Measurements from ENCODE around the gene USO1.

The USO1 gene

DNA sequence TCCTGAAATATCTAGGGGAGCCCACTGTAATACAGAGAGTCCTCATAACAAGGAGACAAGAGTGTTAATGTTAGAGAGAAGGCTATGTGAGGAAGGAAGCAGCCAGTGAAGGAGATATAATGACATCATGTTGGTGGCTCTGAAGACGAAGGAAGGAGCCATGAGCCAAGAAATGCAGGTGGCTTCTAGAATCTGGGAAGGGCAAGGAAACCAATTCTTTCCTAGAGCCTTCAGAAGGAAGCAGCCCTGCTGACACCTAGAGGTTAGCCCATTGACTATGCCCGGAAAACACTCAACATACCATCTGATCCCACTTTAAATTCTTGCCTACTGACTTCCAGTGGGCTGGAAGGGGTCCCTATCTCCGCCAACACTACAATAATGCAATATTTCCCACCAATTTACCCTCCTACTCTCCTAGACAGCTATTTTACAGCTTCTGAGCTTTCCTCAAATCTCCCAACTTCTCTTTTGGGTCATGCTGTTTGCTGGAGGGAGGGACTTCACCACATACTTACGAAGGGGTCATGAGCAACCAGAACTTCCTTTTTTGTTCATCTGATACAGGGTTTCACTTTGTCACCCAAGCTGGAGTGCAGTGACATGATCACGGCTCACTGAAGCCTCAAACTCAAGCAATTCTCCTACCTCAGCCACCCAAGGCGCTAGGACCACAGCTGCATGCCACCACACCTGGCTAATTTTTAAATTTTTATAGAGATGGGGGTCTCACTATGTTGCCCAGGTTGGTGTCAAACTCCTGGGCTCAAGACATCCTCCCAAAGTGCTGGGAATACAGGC, 26.0 kb upstream of the USO1 start:
- DNase-seq (ENCODE audit: low read depth), result no peak
- H3K4me3 ChIP-seq (ENCODE audit: low read depth, low read length), result no peak overlapping the region
- TF ChIP-seq, protein P1, sequence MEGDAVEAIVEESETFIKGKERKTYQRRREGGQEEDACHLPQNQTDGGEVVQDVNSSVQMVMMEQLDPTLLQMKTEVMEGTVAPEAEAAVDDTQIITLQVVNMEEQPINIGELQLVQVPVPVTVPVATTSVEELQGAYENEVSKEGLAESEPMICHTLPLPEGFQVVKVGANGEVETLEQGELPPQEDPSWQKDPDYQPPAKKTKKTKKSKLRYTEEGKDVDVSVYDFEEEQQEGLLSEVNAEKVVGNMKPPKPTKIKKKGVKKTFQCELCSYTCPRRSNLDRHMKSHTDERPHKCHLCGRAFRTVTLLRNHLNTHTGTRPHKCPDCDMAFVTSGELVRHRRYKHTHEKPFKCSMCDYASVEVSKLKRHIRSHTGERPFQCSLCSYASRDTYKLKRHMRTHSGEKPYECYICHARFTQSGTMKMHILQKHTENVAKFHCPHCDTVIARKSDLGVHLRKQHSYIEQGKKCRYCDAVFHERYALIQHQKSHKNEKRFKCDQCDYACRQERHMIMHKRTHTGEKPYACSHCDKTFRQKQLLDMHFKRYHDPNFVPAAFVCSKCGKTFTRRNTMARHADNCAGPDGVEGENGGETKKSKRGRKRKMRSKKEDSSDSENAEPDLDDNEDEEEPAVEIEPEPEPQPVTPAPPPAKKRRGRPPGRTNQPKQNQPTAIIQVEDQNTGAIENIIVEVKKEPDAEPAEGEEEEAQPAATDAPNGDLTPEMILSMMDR (conservative IDR thresholded peaks at IDR 0.05; ENCODE audit: low read depth, low read length), result no peak

- TF ChIP-seq, protein P1 (conservative IDR thresholded peaks at IDR 0.05; ENCODE audit: low read depth, low read length), result no peak
- no peak overlapping the region for H3K4me3 ChIP-seq (ENCODE audit: low read depth, low read length)
- DNase-seq (ENCODE audit: low read depth), result no peak
Observed at GRCh38 chr4:75698963-75699228, 25.5 kb upstream of the USO1 start.

DNA sequence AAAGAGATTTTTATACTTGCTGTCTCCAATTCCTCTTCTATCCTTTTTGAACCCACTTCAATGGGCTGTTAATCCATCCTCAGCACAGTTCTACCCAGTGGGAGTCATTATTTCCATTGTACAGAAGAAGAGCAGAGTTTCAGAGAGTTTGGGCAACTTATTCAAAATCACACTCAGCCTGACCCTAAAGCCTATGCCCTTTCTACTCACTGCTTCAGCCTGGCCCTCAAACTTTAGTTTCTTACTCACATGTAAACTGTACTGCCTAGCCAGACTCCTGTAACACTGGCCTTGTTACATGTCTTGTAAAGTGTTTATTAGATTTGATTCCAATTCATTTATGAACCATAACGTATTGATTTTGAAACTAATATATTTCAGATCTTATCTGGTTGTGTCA, 25.1 kb upstream of the USO1 start:
- H3K4me3 ChIP-seq (ENCODE audit: low read depth, low read length), result no peak overlapping the region
- TF ChIP-seq, protein P1 (conservative IDR thresholded peaks at IDR 0.05; ENCODE audit: low read depth, low read length), result no peak
- no peak for DNase-seq (ENCODE audit: low read depth)

DNA sequence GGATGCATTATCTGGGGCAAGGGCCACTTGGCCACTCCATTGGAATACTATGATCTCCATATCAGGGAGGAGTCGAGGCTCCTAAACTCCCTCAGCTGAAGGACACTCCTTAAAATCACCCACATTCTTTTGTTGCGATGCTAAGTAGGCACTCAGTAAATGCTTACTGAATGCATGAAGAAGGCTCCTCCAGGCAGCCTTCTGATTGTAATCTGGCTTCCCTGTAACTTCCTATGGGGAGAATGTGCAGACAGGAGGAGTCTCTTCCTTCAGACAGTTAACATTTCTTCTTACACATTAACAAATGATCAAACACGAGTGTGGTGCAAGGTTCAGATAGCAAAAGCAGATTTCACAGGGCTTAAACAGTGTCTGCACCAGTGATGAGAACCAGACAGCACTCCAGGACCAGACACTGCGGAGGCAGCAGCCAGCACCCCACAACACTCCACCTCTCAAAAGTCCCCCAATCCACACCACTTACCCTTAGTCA, 21.4 kb upstream of the USO1 start:
- no peak for DNase-seq (ENCODE audit: low read depth)
- TF ChIP-seq, protein P1 (conservative IDR thresholded peaks at IDR 0.05; ENCODE audit: low read depth, low read length), result no peak
- H3K4me3 ChIP-seq (ENCODE audit: low read depth, low read length), result no peak overlapping the region

DNA sequence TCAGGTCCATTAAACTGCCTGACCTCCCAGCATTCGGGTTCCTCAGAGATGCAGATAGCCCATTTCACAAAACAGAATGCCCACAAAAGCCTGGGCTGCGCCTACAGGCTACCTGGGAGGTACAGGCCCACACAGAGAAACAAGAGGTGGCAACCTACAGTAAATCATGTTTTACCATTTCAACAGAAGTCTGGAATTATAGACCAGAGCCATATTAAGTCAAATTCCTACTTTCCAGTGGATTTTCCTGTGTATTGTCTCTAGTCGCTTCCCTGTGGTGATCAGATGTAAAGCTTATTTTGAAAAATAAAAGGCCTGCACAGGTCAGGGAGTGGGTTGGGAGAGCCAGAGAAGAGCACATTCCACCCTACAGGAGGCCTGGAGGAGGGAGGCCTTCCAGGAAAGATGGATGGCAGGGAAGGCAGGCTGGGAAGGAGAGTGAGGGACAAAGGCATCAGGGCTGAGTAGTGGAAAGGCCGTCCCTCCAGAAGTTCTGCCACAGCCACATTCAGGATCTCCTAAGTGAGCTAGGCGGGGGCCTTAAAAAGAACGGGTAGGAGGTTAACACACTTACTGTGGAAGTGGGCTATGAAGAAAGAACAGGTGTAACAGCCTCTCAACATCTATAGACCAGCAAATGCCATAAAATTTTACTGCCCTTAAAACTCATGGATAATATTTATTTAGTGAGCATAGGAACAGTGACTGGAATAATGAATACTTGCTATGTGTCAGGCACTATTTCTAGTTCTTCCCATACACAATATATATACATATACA, 19.0 kb upstream of the USO1 start:
- TF ChIP-seq, protein P1 (conservative IDR thresholded peaks at IDR 0.05; ENCODE audit: low read depth, low read length), result peak; percentile 28
- peak; percentile 21 for DNase-seq (ENCODE audit: low read depth)
- H3K4me3 ChIP-seq (ENCODE audit: low read depth, low read length), result no peak overlapping the region

- TF ChIP-seq, protein P1 (conservative IDR thresholded peaks at IDR 0.05; ENCODE audit: low read depth, low read length), result peak; percentile 58
- no peak overlapping the region for H3K4me3 ChIP-seq (ENCODE audit: low read depth, low read length)
- DNase-seq (ENCODE audit: low read depth), result peak; percentile 37
Observed at GRCh38 chr4:75708218-75708691, 16.1 kb upstream of the USO1 start.

All from choroid plexus epithelial cell (primary cell).